HG03139 (cell line): ENCODE measurements around the gene RPRM.
"Not testable (repeated sequence)": the region's sequence is repeated elsewhere in the genome, so short reads cannot be mapped to it uniquely, and the experiment has no call there.

Source experiments
- ATAC-seq: cut with Tn5 transposase; IDR thresholded peaks from one replicate; pipeline ENCODE4 v1.9.1; 2021; ENCODE audit not compliant: unreplicated experiment

The RPRM gene

GRCh38 chr2:153478289-153479261, at the start of gene RPRM:
Gene RPRM, minus strand, starts transcription at chr2:153478762. Its CDS starts 197 bp downstream, at chr2:153478565.
- peak; percentile 92 for ATAC-seq

- no peak for ATAC-seq
Observed at GRCh38 chr2:153519257-153519875, 40.8 kb upstream of the RPRM start.

GRCh38 chr2:153512331-153512730, 33.8 kb upstream of the RPRM start:
- no peak for ATAC-seq

- ATAC-seq: no peak
Observed at GRCh38 chr2:153510996-153511395, 32.4 kb upstream of the RPRM start.

- ATAC-seq: no peak
Observed at GRCh38 chr2:153509133-153509532, 30.6 kb upstream of the RPRM start.

GRCh38 chr2:153506499-153506898, 27.9 kb upstream of the RPRM start:
- not testable (repeated sequence) for ATAC-seq

GRCh38 chr2:153499439-153499838, 20.9 kb upstream of the RPRM start:
- ATAC-seq: no peak

- ATAC-seq: no peak
Observed at GRCh38 chr2:153497938-153498629, 19.5 kb upstream of the RPRM start.

- ATAC-seq: no peak
Observed at GRCh38 chr2:153495725-153496124, 17.2 kb upstream of the RPRM start.

- ATAC-seq: no peak
Observed at GRCh38 chr2:153488072-153488471, 9.5 kb upstream of the RPRM start.

GRCh38 chr2:153487448-153487847, 8.9 kb upstream of the RPRM start:
- no peak for ATAC-seq

GRCh38 chr2:153479573-153479972, 1.0 kb upstream of the RPRM start:
- no peak for ATAC-seq

GRCh38 chr2:153477636-153478288, 800 bp downstream of the RPRM start:
- no peak for ATAC-seq

GRCh38 chr2:153476816-153477635, 1.5 kb downstream of the RPRM start:
- no peak for ATAC-seq

- no peak for ATAC-seq
Observed at GRCh38 chr2:153476491-153476815, 2.1 kb downstream of the RPRM start.

- no peak for ATAC-seq
Observed at GRCh38 chr2:153474876-153475435, 3.6 kb downstream of the RPRM start.

- ATAC-seq: no peak
Observed at GRCh38 chr2:153474407-153474806, 4.2 kb downstream of the RPRM start.

GRCh38 chr2:153470867-153471266, 7.7 kb downstream of the RPRM start:
- ATAC-seq: no peak

GRCh38 chr2:153464395-153464794, 14.2 kb downstream of the RPRM start:
- ATAC-seq: no peak

GRCh38 chr2:153462338-153462859, 16.2 kb downstream of the RPRM start:
- ATAC-seq: no peak
